Bronchial epithelial cell (primary cell): ENCODE data around the gene MRAP. TPM values are rescaled to one million over a fixed set of nuclear protein-coding genes. Genes with fewer than 3 reads are reported as not detected.
A peak's percentile ranks its signal among the peaks of the same experiment; 100 is the strongest.

Experiments used
- DNase-seq: peaks from one replicate; pipeline ENCODE4 v3.0.0-alpha.2; 2010; ENCODE audit warnings: low read depth
- FAIRE-seq: peaks from 2 replicates; lab custom pipeline; 2011; peaks lifted over from hg19 to GRCh38; lab: Jason Lieb, UNC
- H3K27me3 ChIP-seq: 2 replicates; pipeline ENCODE4 v1.5.1; 2011; ENCODE audit warnings: low read length; ENCODE audit not compliant: control insufficient read depth, insufficient read depth
- H3K36me3 ChIP-seq: 2 replicates; pipeline ENCODE4 v1.5.1; 2011; ENCODE audit warnings: low read length; ENCODE audit not compliant: control insufficient read depth, insufficient read depth
- H3K4me3 ChIP-seq: 2 replicates; pipeline ENCODE4 v1.5.1; 2011; ENCODE audit warnings: mild to moderate bottlenecking, low read depth, low read length, control low read depth
- total RNA-seq: library from RNA; depleted of rRNA; stranded (reverse); fragments of >200 nt; gene quantifications from 2 replicates; pipeline ENCODE4 v1.2.1, GENCODE V29; 2014
- TF ChIP-seq, protein P1 (sequence below): IDR thresholded peaks from 2 replicates; pipeline ENCODE4 v1.5.1; 2011; ENCODE audit warnings: mild to moderate bottlenecking, moderate library complexity, low read length, control low read depth, inconsistent platforms; ENCODE audit not compliant: insufficient read depth, severe bottlenecking

MRAP gene
- total RNA-seq, 1 donor from 2014 or later, result not detected

DNA sequence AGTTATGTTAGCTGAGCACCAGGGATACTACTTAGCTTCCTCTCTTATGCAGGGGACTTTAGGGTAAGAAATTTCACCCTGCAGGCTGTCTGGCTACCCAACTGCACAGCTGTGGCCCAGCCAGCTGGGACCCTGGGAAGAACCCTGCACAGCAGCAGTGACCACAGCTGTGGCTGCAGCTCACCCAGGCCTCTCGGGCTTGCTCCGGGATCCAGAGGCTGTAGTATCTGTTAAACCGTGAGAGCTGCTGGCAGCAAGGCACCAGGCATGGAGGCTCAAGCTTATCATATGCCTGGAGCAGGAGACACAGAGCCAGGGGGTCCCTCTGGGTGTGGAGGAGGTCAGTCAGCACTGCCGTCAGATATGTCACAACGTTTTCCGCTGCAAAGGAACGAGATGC is 53.9 kb downstream of the MRAP start:
- H3K4me3 ChIP-seq, result no peak overlapping the region
- H3K36me3 ChIP-seq, result peaks cover 41% of the 10 kb centered on the region
- H3K27me3 ChIP-seq, result no peaks in the 10 kb centered on the region
- DNase-seq (no peak), FAIRE-seq (no peak)
- TF ChIP-seq, protein P1, sequence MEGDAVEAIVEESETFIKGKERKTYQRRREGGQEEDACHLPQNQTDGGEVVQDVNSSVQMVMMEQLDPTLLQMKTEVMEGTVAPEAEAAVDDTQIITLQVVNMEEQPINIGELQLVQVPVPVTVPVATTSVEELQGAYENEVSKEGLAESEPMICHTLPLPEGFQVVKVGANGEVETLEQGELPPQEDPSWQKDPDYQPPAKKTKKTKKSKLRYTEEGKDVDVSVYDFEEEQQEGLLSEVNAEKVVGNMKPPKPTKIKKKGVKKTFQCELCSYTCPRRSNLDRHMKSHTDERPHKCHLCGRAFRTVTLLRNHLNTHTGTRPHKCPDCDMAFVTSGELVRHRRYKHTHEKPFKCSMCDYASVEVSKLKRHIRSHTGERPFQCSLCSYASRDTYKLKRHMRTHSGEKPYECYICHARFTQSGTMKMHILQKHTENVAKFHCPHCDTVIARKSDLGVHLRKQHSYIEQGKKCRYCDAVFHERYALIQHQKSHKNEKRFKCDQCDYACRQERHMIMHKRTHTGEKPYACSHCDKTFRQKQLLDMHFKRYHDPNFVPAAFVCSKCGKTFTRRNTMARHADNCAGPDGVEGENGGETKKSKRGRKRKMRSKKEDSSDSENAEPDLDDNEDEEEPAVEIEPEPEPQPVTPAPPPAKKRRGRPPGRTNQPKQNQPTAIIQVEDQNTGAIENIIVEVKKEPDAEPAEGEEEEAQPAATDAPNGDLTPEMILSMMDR, result no peak

DNA sequence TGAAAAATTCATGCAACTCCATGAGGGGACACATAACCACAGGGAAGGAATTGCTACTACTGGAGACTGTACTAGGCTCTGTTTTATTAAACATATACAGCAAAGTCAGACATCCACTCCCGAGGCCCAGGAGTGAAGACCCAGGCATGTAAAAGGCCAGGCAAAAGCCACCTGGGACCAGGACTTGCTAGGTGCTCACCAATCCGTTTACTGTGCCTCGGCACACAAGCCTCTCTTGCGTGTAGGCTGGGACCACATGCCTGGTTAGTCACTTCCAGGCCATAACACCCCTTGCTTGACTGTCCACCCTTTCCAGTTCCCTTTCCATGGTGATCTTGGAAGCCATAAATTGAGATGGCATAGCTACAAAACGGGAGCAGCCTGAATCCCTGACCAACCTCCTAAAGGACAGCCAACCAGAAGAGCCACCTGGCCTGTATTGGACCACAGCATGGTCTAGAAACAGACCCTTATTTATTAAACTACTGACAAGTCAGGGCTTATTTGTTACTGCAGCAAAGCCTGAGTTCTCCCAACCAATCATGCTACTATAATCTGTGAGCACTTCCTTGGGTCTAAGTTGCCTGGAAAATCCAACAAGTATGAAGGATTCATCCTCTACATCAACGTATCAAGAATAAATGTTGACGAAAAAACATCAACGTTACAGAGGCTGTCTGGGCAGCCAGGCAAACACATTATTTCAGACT is 54.5 kb downstream of the MRAP start:
- DNase-seq (no peak), FAIRE-seq (no peak)
- Histone ChIP-seq H3K4me3 (no peak overlapping the region), H3K27me3 (no peaks in the 10 kb centered on the region), H3K36me3 (peaks cover 38% of the 10 kb centered on the region)
- TF ChIP-seq, protein P1, result no peak

DNA sequence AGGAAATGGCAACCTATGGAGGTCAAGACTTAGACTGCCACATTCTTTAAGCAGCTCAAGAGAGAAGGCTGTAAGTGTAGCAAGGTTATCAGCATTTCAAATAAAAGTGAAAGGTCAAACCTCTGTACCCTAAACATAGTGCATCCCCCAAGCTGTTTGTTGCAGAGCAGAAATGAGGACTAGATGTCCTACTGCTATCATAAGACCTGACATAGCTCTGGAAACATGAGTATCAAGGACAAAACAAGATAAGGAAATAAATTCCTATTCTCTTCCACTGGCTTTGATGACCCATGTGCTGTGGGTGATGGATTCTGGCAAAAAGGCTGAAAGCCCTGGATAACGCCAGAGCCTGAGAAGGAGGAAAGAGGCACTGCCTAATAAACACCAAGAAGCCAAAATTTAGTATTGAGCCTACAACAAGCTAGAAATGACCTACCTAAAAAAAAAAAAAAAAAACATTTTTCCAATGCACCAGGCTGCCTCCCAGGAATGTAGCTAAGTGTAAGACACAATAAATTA is 58.3 kb downstream of the MRAP start:
- TF ChIP-seq, protein P1, result no peak

DNA sequence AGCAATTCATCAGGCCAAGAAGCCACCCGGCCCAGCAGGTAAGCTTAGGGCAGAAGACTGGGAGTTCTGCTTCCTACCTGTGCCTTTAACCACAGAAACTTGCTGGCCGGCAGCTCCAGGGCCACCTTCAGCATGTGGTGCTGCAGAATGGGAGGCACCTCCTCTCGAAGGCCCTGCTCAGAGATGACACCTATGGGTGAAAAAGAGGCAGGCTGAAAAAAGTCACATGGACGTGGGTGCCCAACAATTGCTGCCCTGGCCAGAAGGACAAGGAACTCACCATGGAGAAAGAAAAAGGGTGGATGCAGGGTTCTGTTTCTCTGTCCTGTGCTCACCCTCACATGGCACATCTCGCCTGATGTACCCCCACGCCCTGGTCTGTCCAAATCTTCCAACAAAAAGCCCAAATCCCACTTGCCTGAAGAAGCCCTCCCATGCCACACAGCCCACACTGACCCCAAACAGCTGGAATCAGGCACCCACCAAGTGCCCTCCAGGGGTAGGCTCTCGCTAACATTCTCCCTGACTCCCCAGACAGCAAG is 61.1 kb downstream of the MRAP start:
- no peak for DNase-seq
- H3K27me3 ChIP-seq, result no peaks in the 10 kb centered on the region
- no peak overlapping the region for H3K4me3 ChIP-seq
- FAIRE-seq, result peak; percentile 83
- peaks cover 48% of the 10 kb centered on the region for H3K36me3 ChIP-seq
- TF ChIP-seq, protein P1, result peak; percentile 57

More for the DNA sequence above, 58.3 kb downstream of the MRAP start:
- DNase-seq (no peak), FAIRE-seq (no peak)
- no peaks in the 10 kb centered on the region for H3K27me3 ChIP-seq
- peaks cover 36% of the 10 kb centered on the region for H3K36me3 ChIP-seq
- no peak overlapping the region for H3K4me3 ChIP-seq

DNA sequence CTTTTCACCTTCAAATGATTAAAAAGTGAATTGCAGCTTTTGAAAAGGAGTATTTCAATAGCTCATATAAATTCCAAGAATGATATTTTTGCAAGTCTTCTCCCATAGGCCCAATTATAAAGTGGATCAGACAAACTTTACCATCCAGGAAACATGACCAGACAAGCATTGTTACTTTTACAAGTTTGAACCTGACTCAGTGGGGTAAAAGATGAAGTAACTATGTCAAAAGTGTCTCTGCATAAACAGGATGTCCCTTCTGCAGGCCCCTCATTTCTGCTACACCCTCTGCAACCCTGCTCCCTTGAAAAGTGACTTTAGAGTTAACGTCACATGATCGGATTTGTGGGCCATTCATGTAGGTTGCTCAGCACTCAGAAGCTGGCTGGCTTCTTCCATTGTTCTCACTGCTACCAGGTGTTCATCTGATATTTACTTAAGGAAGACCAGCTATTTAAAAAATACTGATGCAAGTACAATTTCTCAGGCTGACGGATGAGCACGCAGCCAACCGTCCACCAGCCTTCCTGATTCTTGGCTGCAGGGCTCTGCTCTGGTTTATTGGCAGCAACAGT is 61.8 kb downstream of the MRAP start:
- H3K27me3 ChIP-seq, result no peaks in the 10 kb centered on the region
- TF ChIP-seq, protein P1, result no peak
- peaks cover 51% of the 10 kb centered on the region for H3K36me3 ChIP-seq
- peak; percentile 47 for FAIRE-seq
- H3K4me3 ChIP-seq, result no peak overlapping the region
- peak; percentile 78 for DNase-seq

Other genes with a start within 250 kb of the MRAP start
- 4.2 and 7.0 TPM in 2 replicates for gene MIS18A, start 19.8 kb upstream of the MRAP start, total RNA-seq
- 19.3 and 22.4 TPM in 2 replicates for gene URB1, start 94.2 kb downstream of the MRAP start, total RNA-seq
- gene EVA1C, start 113.9 kb downstream of the MRAP start, total RNA-seq, result 8.8 and 9.0 TPM in 2 replicates